Head of caudate nucleus (tissue), 42 donors: Measurements from ENCODE around the gene NSDHL.
A peak's percentile ranks its signal among the peaks of the same experiment; 100 is the strongest.
"Not testable (repeated sequence)": the region's sequence is repeated elsewhere in the genome, so short reads cannot be mapped to it uniquely, and the experiment has no call there.

Source experiments
- DNase-seq, 42 donors: peaks; one replicate each; pipeline versions ENCODE4 v3.0.0 to v3.0.0-alpha.2; 2020 to 2021; ENCODE audit warnings: mixed read lengths in 7 of 42
- intact Hi-C: fragments of 100-400 bp; cut with DNase I; formaldehyde crosslinking; loops from one replicate; pipeline ENCODE4 v1.15.0; 2022

The NSDHL gene

GRCh38 chrX:152830312-152831305 lies at the start of gene NSDHL, which contains the start of gene CETN2:
NSDHL (plus strand) TSS chrX:152831063; CDS start chrX:152846325, 15,262 bp downstream.
CETN2 (minus strand) TSS chrX:152830757; CDS start chrX:152830710, 47 bp downstream.
- intact Hi-C loops: no loop called here
- peak; percentile 86 to 98 (median 95) for DNase-seq

DNA sequence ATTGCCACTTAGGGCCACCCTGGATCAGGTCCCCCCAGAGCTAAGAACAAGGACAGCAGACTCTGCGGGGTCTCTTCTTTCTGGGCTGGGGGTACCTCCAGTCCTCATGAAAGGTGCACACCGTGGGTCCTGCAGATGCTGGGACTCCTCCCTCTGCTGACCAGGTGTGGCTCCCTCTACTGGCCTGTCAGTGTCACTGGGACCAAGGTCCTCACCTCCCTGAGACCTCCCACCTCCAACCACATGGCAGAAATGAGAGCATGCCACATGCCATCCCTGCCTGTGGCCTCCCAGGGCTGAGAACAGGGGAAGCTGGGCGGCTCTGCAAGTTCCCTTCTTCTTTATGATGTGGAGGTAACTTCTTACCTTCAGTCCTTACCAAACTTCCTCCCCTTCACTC lies 43.8 kb upstream of the NSDHL start:
- intact Hi-C loops, DNase-seq: not testable (repeated sequence)

- intact Hi-C loops: no loop called here
- DNase-seq: no peak
These were observed 31.9 kb upstream of the NSDHL start for GRCh38 chrX:152798945-152799344.

DNA sequence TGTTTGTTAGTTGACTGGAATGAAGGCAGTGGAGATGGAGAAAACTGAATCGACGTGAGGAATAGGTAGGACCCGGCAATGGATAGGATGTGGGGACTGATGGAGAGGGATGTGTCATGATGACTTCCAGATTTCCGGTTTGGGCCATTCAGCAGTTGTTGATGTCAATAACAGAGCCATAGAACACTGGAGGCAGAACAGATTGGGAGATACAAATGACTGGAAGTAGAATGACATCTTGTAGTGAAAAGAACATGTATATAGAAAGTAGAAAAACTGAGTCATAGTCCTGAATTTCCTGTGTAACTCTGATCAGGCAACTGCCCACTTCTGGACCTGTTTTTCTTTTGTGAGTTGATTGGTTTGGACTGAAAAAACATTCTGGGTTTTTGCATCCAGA lies 24.8 kb upstream of the NSDHL start:
- intact Hi-C loops: no loop called here
- DNase-seq: no peak

DNA sequence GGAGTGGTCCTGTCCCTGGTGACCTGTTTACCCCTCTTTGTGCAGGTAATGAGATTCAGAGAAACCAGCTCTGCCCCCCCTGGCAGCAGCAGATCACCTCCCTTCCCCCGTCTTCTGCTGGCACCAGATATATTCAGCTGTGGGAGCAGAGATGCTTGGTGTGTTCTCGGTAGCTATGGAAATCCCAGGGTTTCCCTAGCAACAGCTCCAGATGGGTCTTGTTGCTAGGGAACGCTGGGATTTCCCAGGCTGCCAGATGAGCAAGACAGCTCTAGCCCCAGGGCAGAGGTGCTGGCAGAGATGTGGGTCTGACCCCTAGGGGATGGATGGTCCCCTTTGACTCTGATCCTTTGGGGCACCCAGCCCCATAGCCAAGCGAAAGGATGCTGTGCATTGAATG lies 20.5 kb upstream of the NSDHL start:
- intact Hi-C loops: loop anchor here (10.0 kb wide), 1 partner anchor 1056 kb away; no protein-coding TSS in a partner anchor
- DNase-seq: peak in 41 of 42 donors; percentile 18 to 74 (median 46)

DNA sequence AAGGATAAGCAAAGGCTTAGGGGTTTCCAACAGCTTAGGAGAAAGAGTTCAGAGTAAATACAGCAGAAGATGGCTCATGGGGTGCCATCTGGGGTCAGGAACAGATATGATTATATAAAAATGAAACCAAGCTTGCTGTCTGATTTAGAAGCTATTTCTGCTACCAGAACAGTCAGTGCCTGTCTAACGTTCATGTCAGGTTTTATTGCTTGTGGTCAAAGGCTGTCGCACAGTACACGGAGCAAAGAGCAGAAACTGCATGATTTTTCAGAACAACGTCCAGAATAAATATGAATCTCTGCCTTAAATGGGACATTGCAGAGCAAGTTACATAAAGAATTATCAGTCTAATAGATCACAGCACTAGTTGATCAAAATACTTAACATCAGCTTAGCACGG lies 17.7 kb upstream of the NSDHL start:
- intact Hi-C loops: loop anchor here (10.0 kb wide), 1 partner anchor 1058 kb away; no protein-coding TSS in a partner anchor
- DNase-seq: no peak

DNA sequence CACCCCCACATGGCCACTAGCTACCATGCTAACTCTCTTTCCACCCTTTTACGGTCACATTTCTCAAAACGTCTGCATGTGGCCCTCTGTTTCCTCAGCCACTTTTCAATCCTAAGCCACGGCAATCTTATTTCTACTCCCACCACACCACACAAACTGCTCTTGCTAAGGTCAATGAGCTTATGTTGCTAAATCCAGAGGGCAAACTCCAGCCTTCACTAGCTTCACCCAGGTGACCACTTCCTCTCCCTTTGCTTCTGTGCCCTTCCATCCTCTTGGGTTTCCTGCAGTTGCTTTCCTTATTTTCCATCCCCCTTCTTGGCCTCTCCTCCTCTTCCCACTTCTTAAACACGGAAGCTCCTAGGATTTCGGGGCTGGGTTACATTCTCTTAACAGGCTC lies 16.8 kb upstream of the NSDHL start:
- DNase-seq: no peak
- intact Hi-C loops: loop anchor here (10.0 kb wide), 1 partner anchor 1059 kb away; no protein-coding TSS in a partner anchor

- intact Hi-C loops: loop anchor here (10.0 kb wide), 1 partner anchor 1062 kb away; no protein-coding TSS in a partner anchor
- peak in 41 of 42 donors; percentile 17 to 74 (median 53) for DNase-seq
These were observed 13.6 kb upstream of the NSDHL start for GRCh38 chrX:152817078-152817764.

DNA sequence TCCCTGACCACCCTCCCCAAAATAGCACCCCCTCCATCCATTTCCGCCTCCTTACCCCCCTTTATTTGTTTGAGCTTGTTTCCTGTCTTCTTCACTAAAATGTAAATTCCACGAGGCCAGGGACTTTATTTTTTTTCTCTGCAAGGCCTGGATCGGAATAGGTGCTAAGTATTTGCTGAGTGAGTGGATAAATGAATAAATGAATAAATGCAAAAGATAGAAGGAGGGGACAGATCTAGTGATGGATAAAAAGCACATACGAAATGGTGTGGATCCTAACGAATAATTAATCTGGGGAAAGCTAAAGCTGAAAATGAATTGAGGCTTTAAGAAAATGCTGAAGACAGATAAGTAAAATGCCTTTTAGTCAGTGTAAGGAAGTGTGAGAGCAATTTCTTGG lies 12.5 kb upstream of the NSDHL start:
- DNase-seq: no peak
- intact Hi-C loops: loop anchor here (10.0 kb wide), 1 partner anchor 1064 kb away; no protein-coding TSS in a partner anchor

DNA sequence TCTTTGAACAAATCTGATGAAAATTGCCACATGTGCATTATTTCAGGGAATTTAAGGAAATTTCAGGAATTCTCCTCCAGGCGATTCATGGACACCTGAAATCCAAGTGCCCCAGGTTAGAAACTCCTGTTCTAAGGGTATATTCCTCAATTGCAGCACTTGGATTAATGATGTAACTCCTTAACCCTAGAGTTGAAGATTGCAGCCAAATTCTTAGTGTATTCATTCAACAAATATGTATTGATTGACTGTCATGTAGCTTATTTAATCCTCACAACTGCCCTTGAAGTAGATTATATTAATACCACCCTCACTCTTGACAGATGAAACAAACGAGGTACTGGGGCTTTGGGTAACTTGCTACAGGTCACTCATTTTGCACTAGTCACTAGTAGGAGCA lies 11.6 kb upstream of the NSDHL start:
- no peak for DNase-seq
- intact Hi-C loops: loop anchor here (10.0 kb wide), 1 partner anchor 1064 kb away; no protein-coding TSS in a partner anchor

- DNase-seq: no peak
- intact Hi-C loops: loop anchor here (10.0 kb wide), 1 partner anchor 1065 kb away; no protein-coding TSS in a partner anchor
These were observed 11.1 kb upstream of the NSDHL start for GRCh38 chrX:152819732-152820131.

GRCh38 chrX:152821145-152821765 lies 9.6 kb upstream of the NSDHL start:
- DNase-seq: peak in 36 of 42 donors; percentile 5 to 72 (median 38)

DNA sequence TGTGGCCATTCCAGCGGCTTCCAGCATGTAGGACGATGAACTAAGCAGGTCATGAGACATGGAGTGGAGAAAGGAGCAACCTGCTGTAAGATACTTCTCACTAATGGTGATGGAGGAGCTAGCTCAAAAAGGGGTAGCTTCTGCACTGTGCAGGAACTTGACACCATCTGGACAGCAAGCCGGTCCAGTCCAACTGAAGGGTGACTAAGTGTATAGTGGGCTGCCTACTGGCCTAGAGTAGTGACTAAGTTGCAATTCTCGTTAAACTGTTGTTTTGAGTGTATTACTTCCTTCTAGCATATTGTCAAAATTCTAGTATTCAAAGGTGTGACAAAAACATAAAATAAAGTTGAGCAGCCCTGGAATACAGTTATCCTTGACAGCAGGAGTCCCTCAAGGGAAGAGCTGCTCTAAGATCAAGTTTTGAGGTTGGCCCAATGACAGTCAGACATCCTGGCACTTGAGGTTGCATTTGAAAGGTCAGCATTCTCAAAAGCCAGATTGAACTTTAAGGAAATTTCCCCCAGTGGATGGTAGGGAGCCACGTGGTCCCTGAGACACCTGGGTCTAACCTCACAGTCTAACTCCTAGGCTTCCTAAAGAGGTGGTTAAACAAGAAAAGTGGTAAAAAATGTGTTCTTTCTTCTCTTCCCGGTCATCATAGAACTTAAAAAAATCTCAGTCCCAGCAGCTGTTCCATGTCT lies 8.3 kb upstream of the NSDHL start:
- intact Hi-C loops: no loop called here
- DNase-seq: no peak

More at GRCh38 chrX:152821145-152821765, 9.6 kb upstream of the NSDHL start:
- intact Hi-C loops: no loop called here

DNA sequence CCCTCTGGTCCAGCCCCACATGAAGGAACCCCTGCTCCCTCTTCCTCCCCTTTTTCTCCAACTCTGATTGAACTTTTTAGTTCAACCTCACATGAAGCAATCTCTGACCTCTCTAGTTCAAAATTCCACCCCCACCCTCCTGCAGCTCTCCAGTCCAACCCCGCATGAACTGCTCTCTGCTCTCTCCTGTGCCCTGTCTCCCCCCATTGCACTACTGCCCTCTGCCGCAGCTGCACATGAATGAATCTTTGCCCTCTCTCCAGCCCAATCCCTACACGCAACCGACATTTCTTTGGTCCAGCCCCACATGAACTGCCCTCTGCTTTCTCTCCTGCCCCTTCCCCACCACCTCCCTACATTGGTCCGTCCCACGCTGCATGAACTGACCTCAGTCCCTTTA lies 7.2 kb upstream of the NSDHL start:
- intact Hi-C loops: no loop called here
- no peak for DNase-seq

DNA sequence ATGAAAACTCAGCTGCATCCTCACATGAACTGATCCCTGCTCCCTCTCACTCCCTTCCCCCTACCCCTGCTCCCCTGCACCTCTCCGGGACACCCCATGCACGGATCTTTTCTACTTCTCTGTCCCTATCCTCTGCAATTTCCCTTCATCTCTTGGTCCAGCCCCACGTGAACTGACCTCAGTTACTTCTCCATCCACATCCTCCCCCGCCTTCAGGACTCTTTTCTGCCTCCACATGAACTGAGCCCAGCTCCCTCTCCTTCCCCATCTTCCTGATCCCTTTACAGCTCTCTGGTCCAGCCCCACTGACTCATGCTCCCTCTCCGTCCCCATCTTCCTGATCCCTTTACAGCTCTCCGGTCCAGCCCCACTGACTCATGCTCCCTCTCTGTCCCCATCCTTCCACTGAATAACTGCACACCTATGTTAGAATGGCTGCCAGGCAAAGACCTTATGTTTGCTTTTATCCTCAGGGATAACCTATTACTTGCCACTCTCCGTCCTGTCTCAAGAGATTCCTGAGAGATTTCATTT lies 6.0 kb upstream of the NSDHL start:
- intact Hi-C loops: no loop called here

DNA sequence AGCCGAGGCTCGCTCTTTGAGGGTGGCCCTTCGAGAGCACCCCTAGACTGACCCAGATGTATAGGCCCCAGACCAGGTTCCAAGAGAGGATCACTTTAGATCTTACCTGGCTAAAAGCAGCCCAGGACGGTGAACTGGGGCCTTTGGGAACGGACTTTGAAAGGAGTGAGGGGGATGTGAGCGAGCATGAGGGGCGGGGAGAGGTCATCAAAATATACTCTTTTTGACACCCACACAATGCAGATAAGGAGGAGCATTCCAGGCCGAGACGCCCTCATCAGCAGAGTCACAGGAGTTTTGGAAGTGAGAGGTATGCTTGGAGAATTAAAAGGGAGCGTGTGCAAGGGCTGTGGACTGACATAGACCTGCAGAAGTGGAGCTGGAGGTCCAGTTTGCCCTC lies 528 bp downstream of the NSDHL start:
- intact Hi-C loops: no loop called here
- DNase-seq: no peak

More for the DNA sequence above, 6.0 kb upstream of the NSDHL start:
- DNase-seq: no peak

DNA sequence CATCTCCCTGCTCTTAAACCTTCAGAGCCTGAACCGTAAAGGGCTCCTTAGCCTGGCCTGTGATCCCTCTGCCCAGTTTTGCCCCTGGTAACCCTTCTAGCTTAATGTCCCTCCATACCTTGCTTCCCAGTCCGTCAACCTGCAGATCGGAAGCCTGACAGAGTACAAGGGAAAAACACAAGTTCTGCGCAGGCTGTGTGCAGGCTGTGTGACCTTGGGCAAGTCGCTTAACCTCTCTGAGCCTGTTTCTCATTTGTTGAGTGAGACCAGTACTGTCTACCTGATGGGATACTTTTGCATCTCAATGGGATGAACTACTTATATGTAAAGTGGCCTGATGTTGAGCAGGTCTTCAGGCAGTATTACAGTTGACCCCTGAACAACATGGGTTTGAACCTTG lies 1.7 kb downstream of the NSDHL start:
- no peak for DNase-seq
- intact Hi-C loops: no loop called here

DNA sequence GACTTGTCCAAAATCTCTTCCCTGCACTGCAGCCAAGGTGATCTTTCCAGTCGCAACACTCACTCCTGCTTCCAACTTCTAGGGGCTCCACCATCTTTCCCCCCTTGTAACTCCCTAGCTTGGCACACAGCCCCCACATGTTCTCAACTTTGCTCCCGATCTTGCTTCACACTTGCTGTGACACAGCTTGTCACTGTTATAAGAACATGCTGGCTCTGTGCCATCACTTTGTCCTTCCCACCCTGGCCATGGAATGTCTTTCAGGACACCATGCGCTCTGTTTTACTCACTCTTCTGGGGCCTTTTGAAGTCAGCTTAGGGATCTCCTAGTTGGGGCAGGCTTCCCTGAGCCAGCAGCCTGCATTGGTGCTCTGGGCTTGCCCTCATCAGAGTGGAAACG lies 2.5 kb downstream of the NSDHL start:
- DNase-seq: no peak
- intact Hi-C loops: no loop called here
